HG03439 (cell line): ENCODE results near the gene NHLRC4.

ENCODE experiments used
- ATAC-seq: cut with Tn5 transposase; IDR thresholded peaks from one replicate; pipeline ENCODE4 v1.9.1; 2021; ENCODE audit warnings: mild to moderate bottlenecking, moderate library complexity; ENCODE audit not compliant: unreplicated experiment

Gene NHLRC4

DNA sequence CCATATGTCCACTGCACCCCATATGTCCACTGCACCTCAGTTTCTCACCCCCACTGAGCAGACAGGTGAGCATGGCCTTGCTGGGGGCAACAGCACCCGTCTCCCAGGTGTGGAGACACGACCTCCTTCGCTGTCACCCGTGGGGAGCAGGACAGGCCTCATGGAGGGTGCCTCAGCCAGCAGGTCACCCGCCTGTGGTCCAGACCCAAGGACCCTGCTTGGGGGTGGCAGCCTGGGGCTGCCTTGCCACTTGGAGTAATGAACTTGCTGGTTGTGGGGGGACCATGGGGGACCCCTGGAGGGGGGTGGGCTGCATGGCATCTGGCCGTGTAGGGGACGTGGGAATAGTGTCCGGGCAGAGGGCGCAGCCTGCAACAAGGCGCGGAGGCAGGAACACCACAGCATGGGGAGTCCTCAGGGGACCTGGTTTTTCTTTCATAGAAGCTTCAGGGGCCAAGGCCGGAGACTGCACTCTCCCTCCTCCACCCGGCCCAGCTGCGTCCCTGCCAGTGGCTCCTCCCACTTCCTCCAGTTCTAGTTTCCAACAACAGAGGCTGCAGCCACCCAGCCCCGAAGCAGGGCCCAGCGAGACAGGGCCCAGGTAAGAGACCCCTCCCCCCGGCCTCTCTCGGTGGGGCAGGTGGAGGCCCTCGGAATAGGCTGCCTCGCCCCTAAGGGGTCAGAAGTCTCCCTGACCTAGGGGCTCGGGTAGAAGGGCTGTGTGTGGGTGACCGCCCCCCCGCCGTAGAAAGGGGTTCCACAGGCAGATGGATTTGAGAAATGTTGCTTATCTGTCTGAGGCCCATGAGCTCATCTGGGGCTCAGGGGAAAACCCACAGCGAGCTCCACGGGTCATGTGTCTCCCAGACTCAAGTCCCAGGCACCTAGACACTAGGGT, at the start of gene NHLRC4:
Gene NHLRC4 (plus strand): TSS at position 531 of the 898 bp plus-strand sequence. CDS start 1,043 bp downstream, outside the sequence.
- ATAC-seq: no peak

GRCh38 chr16:518858-519257, 47.9 kb upstream of the NHLRC4 start:
- no peak for ATAC-seq

DNA sequence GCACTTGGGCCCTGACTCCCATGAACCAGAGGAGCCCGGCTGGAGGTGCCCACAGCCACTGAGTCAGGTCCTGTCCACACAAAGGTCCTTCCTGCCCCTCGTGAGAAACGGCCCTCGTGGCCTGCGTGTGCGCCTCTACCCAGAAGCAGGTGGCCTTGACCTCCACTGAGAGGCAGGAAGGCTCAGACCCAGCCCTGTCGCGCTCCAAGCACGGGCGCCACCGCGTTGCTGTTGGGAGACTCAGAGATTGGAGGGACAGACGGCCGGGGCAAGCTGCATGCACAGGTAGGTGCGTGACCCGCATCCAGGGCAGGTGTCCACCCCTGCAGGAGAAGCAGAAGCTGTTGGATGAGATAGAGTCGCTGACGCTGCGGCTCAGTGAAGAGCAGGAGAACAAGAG, 47.4 kb upstream of the NHLRC4 start:
- no peak for ATAC-seq

- ATAC-seq: no peak
Observed at GRCh38 chr16:519841-520687, 46.7 kb upstream of the NHLRC4 start.

DNA sequence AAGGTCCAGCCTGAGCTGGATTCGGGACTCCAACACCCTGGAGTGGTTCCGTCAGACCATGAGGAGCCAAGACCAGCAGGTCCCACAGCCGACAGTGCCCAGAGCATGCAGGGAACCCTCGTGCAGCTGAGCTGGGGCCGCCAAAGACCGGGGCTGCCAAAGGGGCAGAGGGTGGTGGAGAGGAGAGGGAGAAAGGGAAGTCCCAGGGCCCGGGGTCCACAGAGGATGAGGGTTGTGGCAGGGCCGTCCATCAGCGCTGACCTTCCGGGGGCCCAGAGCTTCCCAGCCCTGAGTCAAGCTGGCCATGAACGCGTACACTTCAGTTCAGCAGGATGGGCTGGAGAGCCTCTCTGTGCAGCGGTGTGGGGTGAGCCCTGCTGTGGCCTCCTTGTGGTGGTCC, 46.0 kb upstream of the NHLRC4 start:
- ATAC-seq: no peak

GRCh38 chr16:521381-522210, 45.2 kb upstream of the NHLRC4 start:
- ATAC-seq: no peak

DNA sequence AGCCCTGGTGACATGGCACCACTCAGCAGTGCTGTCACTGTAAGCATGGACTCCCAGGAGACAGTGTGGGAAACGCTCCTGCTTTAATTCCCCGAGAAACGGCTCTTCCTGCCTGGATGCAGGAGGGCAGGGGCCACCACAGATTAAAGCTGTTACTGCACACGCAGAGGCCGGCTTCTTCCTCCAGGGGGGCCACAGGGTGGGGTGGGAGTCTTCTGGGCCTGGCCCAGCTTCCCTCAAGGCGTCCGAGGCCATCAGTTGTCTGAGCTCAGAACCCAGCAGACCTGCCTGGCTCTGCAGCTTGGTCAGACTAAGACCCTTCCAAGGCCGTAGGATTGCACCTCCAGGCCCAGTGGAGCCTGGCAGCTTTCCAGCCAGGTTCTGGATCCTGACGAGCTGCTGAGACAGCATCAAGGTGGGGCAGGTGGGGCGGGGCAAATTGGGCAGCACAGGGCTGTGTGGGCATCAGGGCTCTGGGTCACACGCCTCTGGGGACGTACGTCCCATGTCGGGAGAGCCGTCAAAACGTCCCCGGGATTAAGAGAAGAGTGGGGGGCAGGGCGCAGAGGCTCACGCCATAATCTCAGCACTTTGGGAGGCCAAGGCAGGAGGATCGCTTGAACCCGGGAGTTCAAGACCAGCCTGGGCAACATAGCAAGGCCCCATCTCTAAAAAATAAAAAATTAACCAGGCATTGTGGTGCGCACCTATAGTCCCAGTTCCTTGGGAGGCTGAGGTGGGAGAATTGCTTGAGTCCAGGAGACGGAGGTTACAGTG, 44.3 kb upstream of the NHLRC4 start:
- no peak for ATAC-seq

DNA sequence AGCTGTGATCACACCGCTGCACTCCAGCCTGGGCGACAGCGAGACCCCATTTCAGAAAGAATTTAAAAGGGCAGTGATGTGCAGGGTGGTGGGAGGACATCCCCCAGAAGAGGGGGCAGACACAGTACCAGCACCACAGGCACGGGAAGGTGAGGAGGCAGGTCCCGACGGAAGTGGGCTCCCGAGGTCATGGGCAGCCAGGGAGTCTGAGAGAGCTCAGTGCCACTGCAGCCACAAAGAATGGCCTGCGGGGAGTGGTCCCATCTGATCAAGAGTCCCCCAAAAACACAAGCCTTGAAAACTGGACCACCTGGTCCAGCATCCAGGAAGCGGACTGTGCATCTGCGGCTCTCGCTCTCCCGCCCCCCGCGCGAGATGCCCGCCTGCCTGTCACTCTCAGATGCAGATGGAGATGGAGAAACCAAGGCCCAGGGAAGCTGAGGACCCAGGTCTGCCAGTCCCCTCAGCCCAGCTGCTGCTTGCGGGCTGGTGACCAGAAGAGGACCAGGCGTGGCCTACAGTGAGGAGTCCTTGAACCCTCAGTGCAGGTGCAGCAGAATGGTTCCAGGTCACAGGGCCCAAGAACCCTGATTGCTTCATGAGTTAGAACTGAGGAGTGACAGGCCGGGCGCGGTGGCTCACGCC, 43.6 kb upstream of the NHLRC4 start:
- ATAC-seq: no peak

DNA sequence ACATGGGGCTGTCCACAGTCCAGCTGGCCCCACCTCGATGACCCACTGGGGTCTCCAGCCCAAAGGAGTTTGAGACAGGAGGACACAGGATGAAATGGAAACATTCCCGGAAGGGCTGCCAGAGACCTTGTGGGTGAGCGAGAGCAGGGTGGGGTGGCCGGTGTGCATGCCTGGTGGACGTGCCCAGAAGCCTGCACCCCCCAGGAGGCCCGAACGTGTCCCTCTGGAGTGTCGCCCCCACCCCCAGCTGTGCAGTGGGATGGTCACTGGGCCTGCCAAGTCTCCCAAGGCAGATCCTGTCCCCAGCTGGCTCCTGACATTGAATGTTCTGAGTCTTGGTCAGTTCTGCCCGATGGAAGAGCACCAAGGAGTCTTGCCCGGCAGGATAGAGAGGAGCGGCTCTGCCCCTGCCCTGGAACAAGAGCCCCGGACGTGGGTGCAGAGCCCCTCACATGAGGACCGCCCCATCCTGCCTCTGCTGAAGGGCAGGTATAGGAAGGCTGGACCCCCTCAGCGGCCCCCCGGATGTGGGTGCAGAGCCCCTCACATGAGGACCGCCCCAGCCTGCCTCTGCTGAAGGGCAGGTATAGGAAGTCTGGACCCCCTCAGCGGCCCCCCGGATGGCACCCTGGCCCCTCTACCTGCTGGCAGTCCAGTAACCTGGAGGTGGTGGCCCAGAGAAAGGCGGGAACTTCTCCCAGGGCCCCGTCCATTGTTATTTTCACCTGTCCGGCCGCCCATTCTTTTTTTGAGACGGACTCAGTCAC, 42.3 kb upstream of the NHLRC4 start:
- no peak for ATAC-seq

DNA sequence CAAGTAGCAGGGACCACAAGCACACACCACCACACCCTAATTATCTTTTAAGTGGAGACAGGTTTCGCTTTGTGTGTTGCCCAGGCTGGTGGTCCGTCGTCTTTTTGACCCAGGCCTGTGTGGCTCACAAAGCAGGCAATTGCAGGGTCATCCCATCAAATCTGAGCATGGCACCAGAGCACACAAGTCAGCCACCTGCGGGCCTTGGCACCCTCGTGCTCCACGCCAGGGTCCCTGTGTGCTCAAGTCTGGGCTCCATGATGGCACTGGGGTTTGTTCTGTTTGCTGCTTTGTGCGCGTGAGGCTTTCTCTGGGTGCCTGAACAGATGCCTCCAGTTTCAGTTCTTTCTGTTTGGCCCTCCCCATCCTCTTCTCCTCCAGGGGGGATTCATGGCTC, 41.7 kb upstream of the NHLRC4 start:
- no peak for ATAC-seq

DNA sequence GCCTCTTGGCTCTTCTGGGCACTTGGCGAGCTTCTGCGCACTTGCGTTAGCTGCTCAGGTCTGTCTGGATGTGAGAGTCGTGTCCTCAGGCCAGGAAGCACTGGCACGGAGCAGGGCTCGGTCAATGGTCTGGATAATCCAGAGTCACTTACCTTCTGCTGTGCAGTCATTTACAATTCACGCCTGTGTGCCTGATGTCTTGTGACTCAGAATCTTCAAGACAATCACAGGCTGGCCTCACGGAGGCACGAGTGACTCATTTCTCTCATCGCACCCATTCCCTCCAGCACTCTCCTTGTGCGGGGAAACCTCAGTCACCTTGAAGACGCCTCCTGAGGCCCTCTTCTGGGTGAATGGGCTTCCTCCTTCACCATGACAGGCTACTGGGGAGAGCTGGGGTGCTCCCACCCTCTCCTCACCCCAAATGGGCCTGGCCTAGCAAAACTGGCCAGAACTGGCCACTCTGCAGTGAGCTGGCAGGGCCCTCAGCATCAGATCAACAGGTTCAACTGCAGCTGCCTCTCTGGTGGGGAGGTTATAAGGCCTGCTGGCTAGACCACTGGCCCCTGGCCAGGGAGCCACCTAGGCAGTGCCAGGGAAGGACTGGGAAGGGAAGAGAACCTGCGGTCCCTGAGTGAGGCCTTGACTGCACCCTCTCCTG, 41.2 kb upstream of the NHLRC4 start:
- no peak for ATAC-seq

GRCh38 chr16:526181-527014, 40.4 kb upstream of the NHLRC4 start:
- no peak for ATAC-seq

- ATAC-seq: peak; percentile 63
Observed at GRCh38 chr16:527015-527903, 39.5 kb upstream of the NHLRC4 start, which contains the start of gene CAPN15. CAPN15 (plus strand) TSS chr16:527712; CDS start chr16:546839, 19,127 bp downstream.

- ATAC-seq: no peak
Observed at GRCh38 chr16:528111-529011, 38.4 kb upstream of the NHLRC4 start.

DNA sequence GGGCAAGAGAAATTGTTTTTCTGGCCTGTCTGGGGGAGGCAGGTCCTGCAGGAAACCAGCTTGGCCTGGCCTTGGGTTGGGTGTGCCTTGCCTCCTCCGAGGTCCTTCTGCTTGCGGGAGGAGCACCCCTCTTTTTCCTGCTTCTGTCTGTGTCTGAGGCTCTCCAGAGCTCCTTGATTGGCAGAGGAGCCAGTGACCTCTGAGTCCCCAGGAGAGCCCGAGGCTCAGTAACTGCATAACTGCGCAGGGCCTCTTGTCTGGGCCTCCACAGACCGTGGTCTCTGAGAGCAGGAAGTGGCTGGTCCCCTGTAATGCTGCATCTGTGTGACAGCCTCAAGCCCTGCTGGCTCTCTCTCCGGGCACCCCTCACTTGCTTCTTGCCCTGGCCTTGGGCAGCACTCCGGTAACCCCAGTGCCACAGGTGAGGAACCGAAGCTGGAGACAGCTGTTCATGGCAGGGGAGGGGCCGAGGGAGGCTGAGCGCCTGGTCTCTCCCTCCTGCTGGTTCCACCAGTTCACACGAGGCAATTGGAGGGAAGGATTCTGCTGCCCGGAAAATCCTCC, 37.7 kb upstream of the NHLRC4 start:
- ATAC-seq: no peak
